ENCODE results near the gene DENND1A.

DNA sequence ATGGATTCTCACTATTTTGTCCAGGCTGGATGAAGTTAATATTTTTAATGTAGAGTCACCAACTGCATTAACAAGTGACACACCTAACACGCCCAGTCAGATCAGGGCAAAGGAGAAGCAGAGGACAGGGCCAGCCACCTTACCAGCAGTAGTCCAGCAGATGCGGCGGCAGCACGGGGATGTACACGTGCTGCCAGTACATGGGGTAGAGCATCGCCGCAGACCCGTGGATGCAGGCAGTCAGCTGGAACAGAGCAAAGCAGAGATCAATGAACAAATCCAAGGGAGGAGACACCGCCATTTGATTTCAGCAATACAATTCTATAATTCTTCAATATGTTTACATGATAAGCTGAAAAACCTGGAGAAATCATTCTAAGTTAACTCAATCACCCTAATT, 299.7 kb downstream of the DENND1A start:
- no peak for TF ChIP-seq POLR2A (IDR thresholded peaks at IDR 0.05)
- TF ChIP-seq, protein P1, sequence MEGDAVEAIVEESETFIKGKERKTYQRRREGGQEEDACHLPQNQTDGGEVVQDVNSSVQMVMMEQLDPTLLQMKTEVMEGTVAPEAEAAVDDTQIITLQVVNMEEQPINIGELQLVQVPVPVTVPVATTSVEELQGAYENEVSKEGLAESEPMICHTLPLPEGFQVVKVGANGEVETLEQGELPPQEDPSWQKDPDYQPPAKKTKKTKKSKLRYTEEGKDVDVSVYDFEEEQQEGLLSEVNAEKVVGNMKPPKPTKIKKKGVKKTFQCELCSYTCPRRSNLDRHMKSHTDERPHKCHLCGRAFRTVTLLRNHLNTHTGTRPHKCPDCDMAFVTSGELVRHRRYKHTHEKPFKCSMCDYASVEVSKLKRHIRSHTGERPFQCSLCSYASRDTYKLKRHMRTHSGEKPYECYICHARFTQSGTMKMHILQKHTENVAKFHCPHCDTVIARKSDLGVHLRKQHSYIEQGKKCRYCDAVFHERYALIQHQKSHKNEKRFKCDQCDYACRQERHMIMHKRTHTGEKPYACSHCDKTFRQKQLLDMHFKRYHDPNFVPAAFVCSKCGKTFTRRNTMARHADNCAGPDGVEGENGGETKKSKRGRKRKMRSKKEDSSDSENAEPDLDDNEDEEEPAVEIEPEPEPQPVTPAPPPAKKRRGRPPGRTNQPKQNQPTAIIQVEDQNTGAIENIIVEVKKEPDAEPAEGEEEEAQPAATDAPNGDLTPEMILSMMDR (IDR thresholded peaks at IDR 0.05) = no peak

Data from heart left ventricle (tissue), 13 donors.